C4-2B (cell line): ENCODE data around the gene ZEB2.

Source experiments
- CTCF ChIP-seq: fragments of 450-650 bp; conservative IDR thresholded peaks from 2 replicates; pipeline ENCODE4 v1.5.1; 2017; ENCODE audit warnings: mild to moderate bottlenecking
- ZFX ChIP-seq: fragments of 450-650 bp; IDR thresholded peaks from 2 replicates; pipeline ENCODE4 v1.6.1; 2017

DNA sequence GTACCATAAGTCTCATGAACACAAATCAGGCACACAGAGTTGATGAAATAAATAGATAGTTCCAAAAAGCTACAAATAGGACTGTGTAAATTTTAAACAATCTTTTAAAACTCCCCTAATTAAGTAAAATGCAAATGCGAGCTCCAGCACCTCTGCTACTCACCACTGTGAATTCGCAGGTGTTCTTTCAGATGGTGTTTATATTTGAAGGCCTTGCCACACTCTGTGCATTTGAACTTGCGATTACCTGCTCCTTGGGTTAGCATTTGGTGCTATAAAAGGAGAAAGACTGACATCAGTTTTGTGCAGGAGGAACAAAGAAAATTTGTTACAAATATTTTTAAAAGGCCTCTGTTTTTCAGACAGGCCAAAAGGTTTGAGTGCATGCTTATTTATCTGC is 118.9 kb downstream of the ZEB2 start:
- TF ChIP-seq CTCF (no peak), ZFX (no peak)
